ENCODE measurements around the gene ME3. TPM values are rescaled to one million over a fixed set of nuclear protein-coding genes. Genes with fewer than 3 reads are reported as not detected.

ME3 gene
- total RNA-seq, 4 donors from 2014 or later: 11.0 to 47.8 (median 44.1) TPM

- H3K27me3 ChIP-seq: no peaks in the 10 kb centered on the region
- TF ChIP-seq POLR2A (IDR thresholded peaks at IDR 0.05) (no peak), POLR2AphosphoS5 (IDR thresholded peaks at IDR 0.05) (peak; percentile 8)
- H3K4me3 ChIP-seq: no peak overlapping the region
- no peaks in the 10 kb centered on the region for H3K9me3 ChIP-seq
- no peak for ATAC-seq
- peaks cover 0 to 71% (median 10%) of the 10 kb centered on the region in 3 donors for H3K4me1 ChIP-seq
- 72 to 87% methylated on average over 5 to 6 of the region's 8 CpGs for WGBS, 2 donors (ENCODE audit: low coverage in 1 of 2)
- no peaks in the 10 kb centered on the region for H3K36me3 ChIP-seq
- peak overlapping the region; percentile 85 to 98 (median 92) for H3K27ac ChIP-seq
These were observed 833 bp upstream of the ME3 start for GRCh38 chr11:86673055-86673843.

GRCh38 chr11:86671531-86672006 is 847 bp downstream of the ME3 start:
- Histone ChIP-seq H3K36me3 (peaks cover 0 to 8% of the 10 kb centered on the region in 2 donors), H3K9me3 (no peaks in the 10 kb centered on the region), H3K27ac (peak overlapping the region; percentile 85 to 98 (median 92)), H3K27me3 (no peaks in the 10 kb centered on the region), H3K4me1 (peaks cover 0 to 68% (median 10%) of the 10 kb centered on the region in 3 donors), H3K4me3 (peak overlapping the region; percentile 61 to 64)
- 0% methylated on average over 11 of the region's 33 CpGs; no CpG with 5 or more reads in 1 of the 2 donors for WGBS, 2 donors (ENCODE audit: low coverage in 1 of 2)
- TF ChIP-seq CTCF (IDR thresholded peaks at IDR 0.05): no peak
- TF ChIP-seq POLR2AphosphoS5 (IDR thresholded peaks at IDR 0.05): peak; percentile 80
- TF ChIP-seq POLR2A (IDR thresholded peaks at IDR 0.05): peak; percentile 35 to 38
- TF ChIP-seq EP300 (IDR thresholded peaks at IDR 0.05): no peak
- peak; percentile 66 for ATAC-seq

- Histone ChIP-seq H3K4me3 (peak overlapping the region; percentile 61 to 64), H3K9me3 (no peaks in the 10 kb centered on the region), H3K4me1 (peaks cover 0 to 66% (median 10%) of the 10 kb centered on the region in 3 donors), H3K27ac (peak overlapping the region; percentile 85 to 98 (median 92)), H3K36me3 (peaks cover 0 to 8% of the 10 kb centered on the region in 2 donors), H3K27me3 (no peaks in the 10 kb centered on the region)
- no peak for ATAC-seq
- 38 to 53% methylated on average over 3 of the region's 3 CpGs for WGBS, 2 donors (ENCODE audit: low coverage in 1 of 2)
- TF ChIP-seq CTCF (IDR thresholded peaks at IDR 0.05): no peak
- no peak for TF ChIP-seq POLR2A (IDR thresholded peaks at IDR 0.05)
- TF ChIP-seq EP300 (IDR thresholded peaks at IDR 0.05): no peak
- TF ChIP-seq POLR2AphosphoS5 (IDR thresholded peaks at IDR 0.05): no peak
These were observed 1.5 kb downstream of the ME3 start for GRCh38 chr11:86670911-86671310.

GRCh38 chr11:86670181-86670580 is 2.2 kb downstream of the ME3 start:
- no peaks in the 10 kb centered on the region for H3K27me3 ChIP-seq
- no peak for ATAC-seq
- H3K36me3 ChIP-seq: peaks cover 0 to 10% of the 10 kb centered on the region in 2 donors
- no peak for TF ChIP-seq POLR2A (IDR thresholded peaks at IDR 0.05)
- no peak for TF ChIP-seq EP300 (IDR thresholded peaks at IDR 0.05)
- TF ChIP-seq POLR2AphosphoS5 (IDR thresholded peaks at IDR 0.05): no peak
- no peak for TF ChIP-seq CTCF (IDR thresholded peaks at IDR 0.05)
- H3K4me1 ChIP-seq: peaks cover 0 to 63% (median 10%) of the 10 kb centered on the region in 3 donors
- peak overlapping the region in 3 of 4 donors; percentile 90 to 98 (median 95) for H3K27ac ChIP-seq
- no peaks in the 10 kb centered on the region for H3K9me3 ChIP-seq
- 50 to 67% methylated on average over 5 of the region's 5 CpGs for WGBS, 2 donors (ENCODE audit: low coverage in 1 of 2)
- no peak overlapping the region for H3K4me3 ChIP-seq

- Histone ChIP-seq H3K4me3 (no peak overlapping the region), H3K4me1 (peaks cover 0 to 60% (median 10%) of the 10 kb centered on the region in 3 donors), H3K9me3 (no peaks in the 10 kb centered on the region), H3K27ac (peak overlapping the region in 3 of 4 donors; percentile 24 to 98 (median 90)), H3K36me3 (peaks cover 0 to 17% of the 10 kb centered on the region in 2 donors), H3K27me3 (no peaks in the 10 kb centered on the region)
- ATAC-seq: no peak
- TF ChIP-seq CTCF (IDR thresholded peaks at IDR 0.05): no peak
- TF ChIP-seq EP300 (IDR thresholded peaks at IDR 0.05): no peak
- no peak for TF ChIP-seq POLR2AphosphoS5 (IDR thresholded peaks at IDR 0.05)
- no peak for TF ChIP-seq POLR2A (IDR thresholded peaks at IDR 0.05)
- WGBS, 2 donors (ENCODE audit: low coverage in 1 of 2): 23 to 43% methylated on average over 4 to 5 of the region's 7 CpGs
These were observed 3.0 kb downstream of the ME3 start for GRCh38 chr11:86669424-86669823.

Data from gastroesophageal sphincter (tissue), 4 donors.